ENCODE results near the gene CYTH1. TPM values are rescaled to one million over a fixed set of nuclear protein-coding genes. Genes with fewer than 3 reads are reported as not detected.
A peak's percentile ranks its signal among the peaks of the same experiment; 100 is the strongest.

Gene CYTH1
- total and polyA plus RNA-seq, 10 donors, result 66.9 to 169 (median 131) TPM

DNA sequence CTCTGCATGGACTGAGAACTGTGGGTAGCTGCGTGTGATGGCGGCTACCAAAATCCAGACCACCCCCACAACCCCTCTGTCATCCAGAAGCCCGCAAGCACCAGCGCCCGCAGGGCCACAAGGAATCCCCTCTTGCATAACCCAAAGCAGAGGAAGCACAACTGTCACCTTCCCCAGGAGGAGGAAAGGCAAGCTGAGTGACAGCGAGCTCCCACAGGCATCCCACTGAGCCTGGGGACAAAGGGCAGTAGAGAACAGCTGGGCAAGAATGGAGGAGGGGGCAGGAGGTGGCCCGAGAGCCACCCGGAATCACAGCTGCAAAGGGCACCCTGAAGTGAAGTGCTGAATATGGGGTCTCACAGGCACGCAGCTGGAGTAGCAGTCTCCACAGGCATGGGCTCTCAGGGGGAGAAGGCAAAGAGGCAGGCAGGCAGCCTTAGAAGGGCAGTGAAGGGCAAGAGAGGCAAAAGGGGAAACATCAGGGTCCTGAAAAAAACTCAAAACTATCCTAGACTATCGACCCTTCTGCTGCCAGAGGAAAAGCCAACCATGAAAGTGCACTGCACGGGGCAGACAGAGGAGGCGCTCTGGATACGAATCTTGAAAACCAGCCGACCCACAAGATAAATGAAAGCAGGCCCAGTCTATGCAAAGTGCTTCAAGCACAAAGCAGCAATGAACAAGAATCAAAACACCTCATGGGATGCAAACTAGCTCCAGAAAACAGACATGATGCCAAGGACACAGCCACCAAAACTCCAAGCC is 41.4 kb upstream of the CYTH1 start:
- 78 to 90% (median 81%) methylated on average over 14 of the region's 14 CpGs for WGBS, 5 donors
- intact Hi-C loops (cut with DNase I; ENCODE audit: low total_unique reads), result no loop called here

GRCh38 chr17:78822552-78822951 is 40.5 kb upstream of the CYTH1 start:
- 89 to 92% (median 91%) methylated on average over 5 to 14 of the region's 14 CpGs for WGBS, 5 donors
- Histone ChIP-seq H3K36me3 (peaks cover 0 to 100% (median 93%) of the 10 kb centered on the region in 6 donors), H3K4me1 (peaks cover 17 to 57% (median 36%) of the 10 kb centered on the region in 6 donors), H3K4me3 (no peak overlapping the region), H3K9me3 (no peaks in the 10 kb centered on the region), H3K27me3 (replicated peaks in 1 of 7) (no peaks in the 10 kb centered on the region), H3K27ac (no peak overlapping the region)
- TF ChIP-seq POLR2AphosphoS5 (IDR thresholded peaks at IDR 0.05), result peak in 1 of 3 donors; percentile 7
- TF ChIP-seq CTCF (IDR thresholded peaks at IDR 0.05 in 8 of 11, conservative IDR thresholded peaks at IDR 0.05 in 3 of 11), result no peak
- no peak for TF ChIP-seq POLR2A (IDR thresholded peaks at IDR 0.05)
- DNase-seq, result peak; percentile 48
- intact Hi-C loops (cut with DNase I; ENCODE audit: low total_unique reads), result no loop called here

More for the DNA sequence above, 41.4 kb upstream of the CYTH1 start:
- no peaks in the 10 kb centered on the region for H3K27me3 ChIP-seq (replicated peaks in 1 of 7)
- no peak overlapping the region for H3K27ac ChIP-seq
- peaks cover 0 to 100% (median 95%) of the 10 kb centered on the region in 6 donors for H3K36me3 ChIP-seq
- peak; percentile 45 for DNase-seq
- no peak for TF ChIP-seq POLR2A (IDR thresholded peaks at IDR 0.05)
- no peak overlapping the region for H3K4me3 ChIP-seq
- H3K9me3 ChIP-seq, result no peaks in the 10 kb centered on the region
- peaks cover 10 to 52% (median 28%) of the 10 kb centered on the region in 6 donors for H3K4me1 ChIP-seq

DNA sequence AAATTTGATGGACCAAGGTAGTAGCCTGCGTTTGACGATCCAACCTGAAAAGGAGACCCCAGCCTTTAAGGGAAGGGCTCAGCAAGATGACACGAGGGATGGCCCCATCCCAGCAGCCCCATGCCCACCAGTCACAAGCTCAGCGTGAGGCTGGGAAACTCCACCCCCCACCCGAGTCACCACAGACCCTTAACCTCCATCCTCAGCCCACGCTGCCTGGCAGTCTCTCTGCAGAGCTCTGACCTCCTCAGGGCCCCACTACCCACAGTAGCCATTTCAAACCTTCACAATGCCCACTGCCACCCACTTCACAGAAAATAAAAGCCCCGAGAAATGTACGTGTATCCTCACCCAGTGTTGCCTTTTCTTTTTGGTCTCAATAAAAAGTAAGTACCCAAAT is 39.9 kb upstream of the CYTH1 start:
- Histone ChIP-seq H3K9me3 (no peaks in the 10 kb centered on the region), H3K27ac (no peak overlapping the region), H3K27me3 (replicated peaks in 1 of 7) (no peaks in the 10 kb centered on the region), H3K4me1 (peaks cover 17 to 56% (median 37%) of the 10 kb centered on the region in 6 donors), H3K4me3 (no peak overlapping the region), H3K36me3 (peaks cover 0 to 100% (median 92%) of the 10 kb centered on the region in 6 donors)
- 89 to 96% (median 95%) methylated on average over 8 of the region's 8 CpGs for WGBS, 5 donors
- TF ChIP-seq POLR2AphosphoS5 (IDR thresholded peaks at IDR 0.05) (no peak), CTCF (IDR thresholded peaks at IDR 0.05 in 8 of 11, conservative IDR thresholded peaks at IDR 0.05 in 3 of 11) (no peak), POLR2A (IDR thresholded peaks at IDR 0.05) (no peak)
- DNase-seq, result peak; percentile 32
- intact Hi-C loops (cut with DNase I; ENCODE audit: low total_unique reads), result no loop called here

GRCh38 chr17:78820841-78821240 is 38.8 kb upstream of the CYTH1 start:
- peaks cover 7 to 100% (median 90%) of the 10 kb centered on the region in 6 donors for H3K36me3 ChIP-seq
- no peaks in the 10 kb centered on the region for H3K9me3 ChIP-seq
- no peak overlapping the region for H3K4me3 ChIP-seq
- H3K4me1 ChIP-seq, result peaks cover 17 to 50% (median 34%) of the 10 kb centered on the region in 6 donors
- peak overlapping the region in 1 of 8 donors; percentile 51 for H3K27ac ChIP-seq
- intact Hi-C loops (cut with DNase I; ENCODE audit: low total_unique reads), result no loop called here
- no peaks in the 10 kb centered on the region for H3K27me3 ChIP-seq (replicated peaks in 1 of 7)
- TF ChIP-seq CTCF (IDR thresholded peaks at IDR 0.05 in 8 of 11, conservative IDR thresholded peaks at IDR 0.05 in 3 of 11), result no peak
- TF ChIP-seq POLR2A (IDR thresholded peaks at IDR 0.05), result no peak
- no peak for TF ChIP-seq POLR2AphosphoS5 (IDR thresholded peaks at IDR 0.05)
- peak; percentile 40 for DNase-seq
- WGBS, 5 donors, result 92 to 97% (median 93%) methylated on average over 12 to 13 of the region's 13 CpGs

Measured in spleen (tissue), 11 donors.